ENCODE measurements around the gene NAT10. TPM values are rescaled to one million over a fixed set of nuclear protein-coding genes. Genes with fewer than 3 reads are reported as not detected.

The NAT10 gene
- total and polyA plus RNA-seq, 4 donors = 24.2 to 41.1 (median 27.7) TPM

DNA sequence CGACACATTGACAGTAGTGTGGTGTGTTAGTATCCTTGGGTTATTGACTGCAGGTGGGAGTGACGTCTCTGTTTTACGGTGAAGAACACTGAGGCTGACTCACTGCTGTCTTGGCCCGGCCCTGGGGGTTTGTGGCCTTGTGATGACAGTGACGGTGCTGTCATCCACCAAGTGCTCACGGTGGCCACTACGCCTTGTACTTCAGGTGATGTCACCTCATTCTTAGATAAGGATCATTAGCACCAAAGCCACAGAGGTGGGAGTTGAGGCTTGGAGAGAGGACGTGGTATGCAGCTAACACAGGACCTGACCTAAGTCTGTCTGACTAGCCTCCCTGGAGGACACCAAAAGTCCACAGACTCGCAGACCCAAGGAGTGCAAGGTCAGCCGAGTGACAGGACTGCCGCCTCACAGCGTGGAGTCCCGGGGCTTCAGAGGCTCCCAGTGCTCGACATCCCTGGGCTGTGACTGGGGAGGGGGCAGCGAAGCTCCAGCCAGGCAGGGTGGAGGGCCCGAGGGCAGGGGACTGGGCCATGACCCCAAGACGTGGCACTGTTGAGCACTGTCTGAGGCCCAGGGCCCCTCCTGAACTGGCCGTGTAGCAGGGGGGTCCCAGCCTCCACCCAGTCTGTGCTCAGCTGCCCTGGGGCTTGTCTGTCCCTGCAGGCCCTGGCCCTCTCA lies 56.5 kb downstream of the NAT10 start:
- Histone ChIP-seq H3K27me3 (ENCODE audit: control insufficient read depth in 3 of 3, insufficient read depth in 3 of 3, low read length in 2 of 3) (no peaks in the 10 kb centered on the region), H3K27ac (ENCODE audit: low read depth in 1 of 2, low read length in 1 of 2) (no peak overlapping the region), H3K9me3 (ENCODE audit: control insufficient read depth in 4 of 4, insufficient read depth in 3 of 4, low read length in 3 of 4) (no peaks in the 10 kb centered on the region), H3K4me3 (no peak overlapping the region), H3K9ac (ENCODE audit: insufficient read depth in 1 of 2, low read length in 2 of 2) (no peak overlapping the region), H3K4me1 (ENCODE audit: control insufficient read depth in 5 of 5, insufficient read depth in 5 of 5, low read length in 5 of 5) (no peaks in the 10 kb centered on the region), H3K36me3 (ENCODE audit: control insufficient read depth in 4 of 4, insufficient read depth in 4 of 4, low read length in 4 of 4) (peaks cover 0 to 3% (median 0%) of the 10 kb centered on the region in 4 donors)
- TF ChIP-seq, protein P1, sequence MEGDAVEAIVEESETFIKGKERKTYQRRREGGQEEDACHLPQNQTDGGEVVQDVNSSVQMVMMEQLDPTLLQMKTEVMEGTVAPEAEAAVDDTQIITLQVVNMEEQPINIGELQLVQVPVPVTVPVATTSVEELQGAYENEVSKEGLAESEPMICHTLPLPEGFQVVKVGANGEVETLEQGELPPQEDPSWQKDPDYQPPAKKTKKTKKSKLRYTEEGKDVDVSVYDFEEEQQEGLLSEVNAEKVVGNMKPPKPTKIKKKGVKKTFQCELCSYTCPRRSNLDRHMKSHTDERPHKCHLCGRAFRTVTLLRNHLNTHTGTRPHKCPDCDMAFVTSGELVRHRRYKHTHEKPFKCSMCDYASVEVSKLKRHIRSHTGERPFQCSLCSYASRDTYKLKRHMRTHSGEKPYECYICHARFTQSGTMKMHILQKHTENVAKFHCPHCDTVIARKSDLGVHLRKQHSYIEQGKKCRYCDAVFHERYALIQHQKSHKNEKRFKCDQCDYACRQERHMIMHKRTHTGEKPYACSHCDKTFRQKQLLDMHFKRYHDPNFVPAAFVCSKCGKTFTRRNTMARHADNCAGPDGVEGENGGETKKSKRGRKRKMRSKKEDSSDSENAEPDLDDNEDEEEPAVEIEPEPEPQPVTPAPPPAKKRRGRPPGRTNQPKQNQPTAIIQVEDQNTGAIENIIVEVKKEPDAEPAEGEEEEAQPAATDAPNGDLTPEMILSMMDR (IDR thresholded peaks at IDR 0.05; ENCODE audit: control extremely low read depth, extremely low read depth) = no peak
- DNase-seq (no peak), ATAC-seq (ENCODE audit: insufficient read depth, low FRiP score) (no peak)
- WGBS, 2 donors = 87 to 91% methylated on average over 18 of the region's 18 CpGs

DNA sequence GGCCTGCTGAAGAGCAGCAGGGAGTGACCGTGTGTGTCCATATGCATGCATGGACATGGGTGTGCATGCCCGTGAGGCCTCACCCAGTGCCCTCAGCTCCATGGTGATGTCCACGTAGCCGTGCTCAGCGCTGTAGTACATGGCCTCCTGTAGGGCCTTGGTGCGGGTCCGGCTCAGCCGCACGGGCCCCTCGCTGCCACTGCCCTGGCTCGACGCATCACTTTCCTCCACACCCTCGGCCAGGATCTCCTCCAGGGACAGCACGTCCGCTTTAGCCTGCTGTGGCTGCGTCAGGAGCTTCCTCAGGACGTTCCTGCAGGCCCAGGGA lies 57.0 kb downstream of the NAT10 start:
- DNase-seq = no peak

DNA sequence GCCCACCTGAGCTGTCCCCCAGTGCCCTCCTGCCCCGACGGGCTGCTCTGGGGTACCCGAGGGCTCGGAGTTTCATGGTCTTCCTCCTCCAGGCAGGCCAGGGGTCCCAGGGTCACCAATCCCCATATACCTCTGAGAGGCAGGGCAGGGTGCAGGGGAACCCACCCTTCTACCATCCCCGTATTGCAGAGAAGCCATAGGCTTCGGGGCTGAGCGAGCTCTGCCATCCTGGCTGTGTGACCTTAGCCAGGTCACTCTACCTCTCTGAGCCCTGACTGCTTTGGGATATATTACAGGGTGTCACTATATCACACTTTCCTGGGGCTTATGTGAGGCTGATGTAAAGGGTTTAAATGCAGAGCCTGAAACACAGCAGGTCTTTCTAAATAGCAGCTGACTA lies 57.4 kb downstream of the NAT10 start:
- Histone ChIP-seq H3K36me3 (ENCODE audit: control insufficient read depth in 4 of 4, insufficient read depth in 4 of 4, low read length in 4 of 4) (peaks cover 0 to 6% (median 0%) of the 10 kb centered on the region in 4 donors), H3K27ac (ENCODE audit: low read depth in 1 of 2, low read length in 1 of 2) (no peak overlapping the region), H3K4me1 (ENCODE audit: control insufficient read depth in 5 of 5, insufficient read depth in 5 of 5, low read length in 5 of 5) (no peaks in the 10 kb centered on the region), H3K9me3 (ENCODE audit: control insufficient read depth in 4 of 4, insufficient read depth in 3 of 4, low read length in 3 of 4) (no peaks in the 10 kb centered on the region), H3K9ac (ENCODE audit: insufficient read depth in 1 of 2, low read length in 2 of 2) (no peak overlapping the region), H3K27me3 (ENCODE audit: control insufficient read depth in 3 of 3, insufficient read depth in 3 of 3, low read length in 2 of 3) (no peaks in the 10 kb centered on the region), H3K4me3 (no peak overlapping the region)
- TF ChIP-seq, protein P1 (IDR thresholded peaks at IDR 0.05; ENCODE audit: control extremely low read depth, extremely low read depth) = no peak
- 95 to 97% methylated on average over 7 of the region's 7 CpGs for WGBS, 2 donors
- no peak for DNase-seq
- no peak for ATAC-seq (ENCODE audit: insufficient read depth, low FRiP score)

More for the DNA sequence above, 57.0 kb downstream of the NAT10 start:
- Histone ChIP-seq H3K27me3 (ENCODE audit: control insufficient read depth in 3 of 3, insufficient read depth in 3 of 3, low read length in 2 of 3) (no peaks in the 10 kb centered on the region), H3K9me3 (ENCODE audit: control insufficient read depth in 4 of 4, insufficient read depth in 3 of 4, low read length in 3 of 4) (no peaks in the 10 kb centered on the region), H3K4me1 (ENCODE audit: control insufficient read depth in 5 of 5, insufficient read depth in 5 of 5, low read length in 5 of 5) (no peaks in the 10 kb centered on the region), H3K36me3 (ENCODE audit: control insufficient read depth in 4 of 4, insufficient read depth in 4 of 4, low read length in 4 of 4) (peaks cover 0 to 5% (median 0%) of the 10 kb centered on the region in 4 donors), H3K27ac (ENCODE audit: low read depth in 1 of 2, low read length in 1 of 2) (no peak overlapping the region), H3K9ac (ENCODE audit: insufficient read depth in 1 of 2, low read length in 2 of 2) (no peak overlapping the region), H3K4me3 (no peak overlapping the region)
- WGBS, 2 donors = 92 to 93% methylated on average over 17 of the region's 17 CpGs
- ATAC-seq (ENCODE audit: insufficient read depth, low FRiP score) = no peak
- TF ChIP-seq, protein P1 (IDR thresholded peaks at IDR 0.05; ENCODE audit: control extremely low read depth, extremely low read depth) = no peak

DNA sequence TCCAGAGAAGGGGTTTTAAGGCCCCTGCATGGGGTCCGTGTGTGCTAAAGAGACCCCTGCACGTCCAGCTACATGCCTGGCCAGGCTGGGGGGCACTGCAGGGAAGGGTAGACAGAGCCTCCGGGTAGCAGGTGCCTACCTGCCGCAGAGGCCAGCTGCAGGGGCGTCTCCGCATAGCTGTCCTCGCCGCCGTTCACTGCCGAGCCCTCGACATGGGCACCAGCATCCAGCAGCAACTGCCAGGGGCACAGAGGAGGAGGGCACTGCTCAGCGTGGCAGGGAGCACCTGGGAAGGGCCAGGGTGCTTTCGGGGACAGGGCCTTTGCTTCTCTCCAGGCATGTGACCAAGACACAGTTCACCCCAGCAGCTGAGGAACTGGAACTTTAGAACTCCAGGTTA lies 59.7 kb downstream of the NAT10 start:
- Histone ChIP-seq H3K9me3 (ENCODE audit: control insufficient read depth in 4 of 4, insufficient read depth in 3 of 4, low read length in 3 of 4) (no peaks in the 10 kb centered on the region), H3K9ac (ENCODE audit: insufficient read depth in 1 of 2, low read length in 2 of 2) (no peak overlapping the region), H3K4me3 (no peak overlapping the region), H3K27me3 (ENCODE audit: control insufficient read depth in 3 of 3, insufficient read depth in 3 of 3, low read length in 2 of 3) (no peaks in the 10 kb centered on the region), H3K27ac (ENCODE audit: low read depth in 1 of 2, low read length in 1 of 2) (no peak overlapping the region), H3K36me3 (ENCODE audit: control insufficient read depth in 4 of 4, insufficient read depth in 4 of 4, low read length in 4 of 4) (peaks cover 0 to 6% (median 0%) of the 10 kb centered on the region in 4 donors), H3K4me1 (ENCODE audit: control insufficient read depth in 5 of 5, insufficient read depth in 5 of 5, low read length in 5 of 5) (no peaks in the 10 kb centered on the region)
- 92 to 97% methylated on average over 13 of the region's 13 CpGs for WGBS, 2 donors
- ATAC-seq (ENCODE audit: insufficient read depth, low FRiP score) (no peak), DNase-seq (no peak)
- TF ChIP-seq, protein P1 (IDR thresholded peaks at IDR 0.05; ENCODE audit: control extremely low read depth, extremely low read depth) = no peak
